Mononuclear cell (primary cell): ENCODE data around the gene MAP1B. TPM values are rescaled to one million over a fixed set of nuclear protein-coding genes. Genes with fewer than 3 reads are reported as not detected.

Experiments used
- H3K27me3 ChIP-seq: 2 replicates; pipeline ENCODE4 v1.6.0; 2011; ENCODE audit warnings: low read length, control low read depth; ENCODE audit not compliant: insufficient read depth
- H3K4me1 ChIP-seq: 2 replicates; pipeline ENCODE4 v1.5.1; 2011; ENCODE audit warnings: mild to moderate bottlenecking, low read length, control low read depth; ENCODE audit not compliant: insufficient read depth
- H3K4me3 ChIP-seq: 2 replicates; pipeline ENCODE4 v1.5.1; 2011; ENCODE audit warnings: mild to moderate bottlenecking, low read length, moderate library complexity
- H3K9me3 ChIP-seq: 2 replicates; pipeline ENCODE4 v1.5.1; 2011; ENCODE audit warnings: low read depth, mild to moderate bottlenecking, control low read depth, low read length
- total RNA-seq: library from RNA; depleted of rRNA; stranded (reverse); fragments of >200 nt; gene quantifications from one replicate; pipeline ENCODE4 v1.2.3, GENCODE V29; 2012

MAP1B gene
- total RNA-seq: 0.10 TPM

DNA sequence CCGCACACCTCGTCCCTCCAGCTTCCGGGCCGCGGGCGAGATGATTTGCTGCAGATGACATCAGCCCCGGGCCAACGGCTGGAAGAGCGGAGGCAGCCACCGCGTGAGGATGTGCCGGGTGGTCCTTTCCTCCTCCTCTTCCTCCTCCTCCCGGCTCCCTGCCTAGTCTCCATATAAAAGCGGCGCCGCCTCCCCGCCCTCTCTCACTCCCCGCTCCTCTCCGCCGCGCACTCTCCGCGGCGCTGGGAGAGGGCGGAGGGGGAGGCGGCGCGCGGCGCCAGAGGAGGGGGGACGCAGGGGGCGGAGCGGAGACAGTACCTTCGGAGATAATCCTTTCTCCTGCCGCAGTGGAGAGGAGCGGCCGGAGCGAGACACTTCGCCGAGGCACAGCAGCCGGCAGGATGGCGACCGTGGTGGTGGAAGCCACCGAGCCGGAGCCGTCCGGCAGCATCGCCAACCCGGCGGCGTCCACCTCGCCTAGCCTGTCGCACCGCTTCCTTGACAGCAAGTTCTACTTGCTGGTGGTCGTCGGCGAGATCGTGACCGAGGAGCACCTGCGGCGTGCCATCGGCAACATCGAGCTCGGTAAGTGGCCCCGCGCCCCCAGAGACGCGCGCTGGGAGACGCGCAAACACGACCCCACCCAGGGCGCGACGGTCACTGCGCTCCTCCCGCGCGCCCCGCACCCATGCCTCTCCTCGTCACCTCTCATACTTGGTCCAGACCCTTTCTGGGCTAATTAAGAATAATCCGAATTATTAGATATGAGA lies at the start of gene MAP1B:
MAP1B (plus strand) TSS at position 345 of the 770 bp plus-strand sequence; CDS start at position 402, 57 bp downstream.
- no peaks in the 10 kb centered on the region for H3K4me1 ChIP-seq

DNA sequence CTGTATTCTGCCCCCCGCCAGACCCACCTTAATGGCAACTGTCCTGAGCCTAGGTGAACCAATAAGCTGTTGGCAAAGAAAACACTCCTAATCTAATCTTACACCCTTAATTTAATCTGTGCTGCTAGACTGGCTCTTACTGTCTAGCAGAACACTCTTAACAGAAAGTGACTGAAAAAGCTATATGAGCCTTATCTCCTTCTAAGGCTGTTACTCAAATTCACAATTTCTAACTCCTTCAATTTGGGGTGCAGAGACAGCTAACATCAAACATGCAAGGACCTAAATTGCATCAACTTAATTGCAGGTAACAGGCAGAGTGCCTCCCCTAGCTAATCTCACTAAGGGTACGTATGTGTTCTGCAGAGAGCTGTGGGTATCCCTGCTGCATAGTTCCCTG lies 49.5 kb upstream of the MAP1B start:
- Histone ChIP-seq H3K4me1 (no peaks in the 10 kb centered on the region), H3K27me3 (no peaks in the 10 kb centered on the region), H3K4me3 (no peak overlapping the region), H3K9me3 (no peaks in the 10 kb centered on the region)

More for the DNA sequence above, at the start of gene MAP1B:
- Histone ChIP-seq H3K9me3 (no peaks in the 10 kb centered on the region), H3K4me3 (no peak within 1 kb of the TSS), H3K27me3 (peaks cover 78% of the 10 kb centered on the region)

DNA sequence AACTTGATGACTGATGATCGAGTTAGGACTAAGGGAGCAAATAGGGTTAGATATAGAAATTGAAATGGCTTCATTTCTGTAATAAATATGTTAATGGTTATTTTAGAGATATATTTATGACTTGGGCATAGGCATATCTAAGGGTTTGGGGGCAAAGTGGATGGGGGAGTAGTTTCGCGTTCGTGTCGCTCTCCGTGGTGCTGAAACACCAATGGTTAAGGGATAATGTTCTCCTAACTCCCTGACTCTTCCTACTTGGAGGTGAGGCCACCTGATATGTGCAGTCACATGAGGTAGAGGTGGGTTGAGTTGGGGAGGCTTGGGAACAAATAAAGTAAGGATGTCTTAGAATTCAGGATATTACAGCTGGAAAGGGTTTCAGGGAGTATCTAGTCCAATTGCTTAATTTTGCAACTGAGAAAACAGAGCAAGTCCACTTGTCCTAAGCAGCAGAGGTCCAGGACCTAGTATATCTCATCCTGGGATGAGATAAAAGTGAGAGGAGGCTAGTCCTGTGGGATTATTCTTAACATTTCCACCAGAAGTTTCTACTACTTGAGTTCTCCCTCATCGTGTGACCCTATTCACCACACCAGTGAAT lies 44.0 kb upstream of the MAP1B start:
- Histone ChIP-seq H3K4me1 (no peaks in the 10 kb centered on the region), H3K9me3 (no peaks in the 10 kb centered on the region), H3K4me3 (no peak overlapping the region), H3K27me3 (no peaks in the 10 kb centered on the region)

DNA sequence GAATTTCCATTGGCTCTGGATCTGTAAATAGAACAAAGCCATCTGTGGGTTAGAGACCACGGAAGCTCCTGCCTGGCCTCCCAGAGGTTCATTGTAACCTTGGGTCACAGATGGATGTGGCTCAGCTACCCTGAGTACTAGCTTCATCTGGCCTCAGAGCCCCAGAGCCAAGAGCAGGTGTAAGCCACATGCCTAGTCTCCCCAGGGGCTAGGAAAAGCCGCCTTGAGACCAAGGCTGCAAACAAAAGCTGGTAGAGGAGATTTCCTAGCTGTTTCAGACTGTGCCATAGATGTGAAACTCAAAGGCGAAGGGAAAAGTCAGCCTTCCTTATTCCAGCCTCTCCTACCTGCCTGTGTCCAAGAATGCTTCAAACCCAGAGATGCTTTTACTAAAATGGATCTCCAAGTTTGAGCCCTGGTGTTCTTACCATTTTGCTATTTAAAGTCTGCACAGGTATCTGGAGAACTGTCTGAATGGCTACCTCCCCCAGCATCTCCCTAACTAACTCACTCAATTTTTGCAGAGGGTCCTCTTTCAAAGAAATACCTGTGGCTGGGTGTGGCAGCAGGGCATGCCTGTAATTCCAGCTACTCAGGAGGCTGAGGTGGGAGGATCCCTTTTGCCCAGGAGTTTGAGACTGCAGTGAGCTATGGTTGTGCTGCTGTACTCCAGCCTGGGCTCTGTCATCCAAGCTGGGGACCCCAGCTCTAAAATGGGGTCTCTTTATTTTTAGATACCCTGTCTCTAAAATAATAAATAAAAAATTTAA lies 42.3 kb upstream of the MAP1B start:
- no peaks in the 10 kb centered on the region for H3K27me3 ChIP-seq
- no peaks in the 10 kb centered on the region for H3K9me3 ChIP-seq
- no peaks in the 10 kb centered on the region for H3K4me1 ChIP-seq
- H3K4me3 ChIP-seq: no peak overlapping the region

DNA sequence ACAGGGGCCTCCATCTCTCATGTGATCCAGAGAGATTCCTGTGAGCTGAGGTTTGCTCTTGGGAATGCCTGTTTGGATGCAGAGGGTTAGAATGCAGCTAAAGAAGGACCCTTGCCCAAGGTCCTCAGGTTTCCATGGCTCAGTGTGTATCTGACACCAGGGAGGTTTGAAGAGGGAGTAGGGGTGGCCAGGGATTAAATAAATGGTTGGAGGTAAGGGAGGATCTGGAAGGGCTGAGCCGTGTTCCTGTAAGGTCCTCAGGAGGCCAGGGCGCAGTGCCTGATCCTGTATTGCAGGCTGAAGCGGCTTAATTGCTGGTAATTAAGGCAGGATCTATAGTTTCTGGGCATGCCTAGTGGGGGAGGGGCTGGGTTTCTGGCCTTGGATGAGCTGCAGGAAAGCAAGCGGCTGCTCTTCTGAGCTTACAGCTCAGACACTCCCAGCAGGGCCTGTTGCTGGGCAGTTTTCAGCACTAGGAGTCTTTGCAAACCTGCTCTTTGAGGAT lies 41.5 kb upstream of the MAP1B start:
- no peaks in the 10 kb centered on the region for H3K9me3 ChIP-seq
- H3K4me1 ChIP-seq: no peaks in the 10 kb centered on the region
- no peaks in the 10 kb centered on the region for H3K27me3 ChIP-seq
- no peak overlapping the region for H3K4me3 ChIP-seq

DNA sequence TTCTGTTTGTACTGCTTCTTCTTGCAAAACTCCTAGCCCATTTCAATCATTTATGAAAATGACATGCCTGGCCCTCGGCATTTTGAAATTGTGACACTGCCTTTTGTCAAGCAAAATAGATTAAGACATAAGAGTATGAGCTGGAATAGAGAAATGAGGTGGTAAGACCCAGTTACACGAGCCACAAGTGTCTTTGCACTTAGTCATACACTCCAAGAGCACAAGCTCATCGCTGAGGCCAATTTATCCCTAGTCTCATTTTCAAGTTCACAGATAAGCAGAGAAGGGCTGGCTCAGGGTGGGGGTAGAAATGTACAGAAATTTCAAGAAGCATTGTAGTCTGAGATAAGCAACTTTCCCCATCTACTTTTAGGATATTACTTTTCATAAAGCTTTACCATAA lies 40.6 kb upstream of the MAP1B start:
- Histone ChIP-seq H3K4me3 (no peak overlapping the region), H3K27me3 (no peaks in the 10 kb centered on the region), H3K9me3 (no peaks in the 10 kb centered on the region), H3K4me1 (no peaks in the 10 kb centered on the region)

DNA sequence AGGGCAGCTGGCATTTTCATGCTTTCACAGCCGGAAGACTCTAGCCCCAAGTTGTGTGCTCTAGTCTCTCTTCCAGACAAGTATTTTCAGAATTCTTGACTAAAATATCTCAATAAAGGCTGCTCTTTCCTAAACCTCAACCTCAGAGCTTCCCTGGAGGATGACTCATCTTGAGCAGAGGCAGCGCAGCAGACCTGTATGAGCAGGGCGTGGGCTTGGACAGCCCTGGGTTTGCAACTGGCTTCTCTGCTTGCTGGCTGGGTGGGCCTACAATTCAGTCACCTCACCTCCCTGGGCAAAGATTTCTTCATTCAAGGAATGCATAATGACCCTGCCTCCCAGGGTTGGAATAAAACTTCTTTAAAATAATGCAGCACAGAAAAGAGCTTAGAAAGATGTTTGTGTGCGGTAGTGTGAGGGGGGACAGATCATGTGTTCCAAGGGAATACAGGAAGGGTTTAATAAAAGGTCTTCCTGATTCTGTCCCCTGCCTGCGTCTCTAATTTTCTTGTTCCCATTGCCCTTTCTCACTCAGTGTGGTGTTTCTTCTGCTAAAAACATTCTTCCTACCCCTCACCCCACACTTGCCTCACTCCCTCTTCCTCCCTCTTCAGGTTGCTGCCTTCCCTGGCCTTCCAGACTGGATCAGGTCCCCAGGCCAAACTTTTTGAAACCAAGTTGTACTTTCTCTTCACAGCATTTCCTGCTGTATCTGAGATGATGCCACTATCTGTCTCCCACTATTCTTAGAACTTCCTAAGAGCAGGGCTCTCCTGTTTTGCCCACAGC lies 39.4 kb upstream of the MAP1B start:
- Histone ChIP-seq H3K27me3 (no peaks in the 10 kb centered on the region), H3K4me1 (no peaks in the 10 kb centered on the region), H3K9me3 (no peaks in the 10 kb centered on the region), H3K4me3 (no peak overlapping the region)

DNA sequence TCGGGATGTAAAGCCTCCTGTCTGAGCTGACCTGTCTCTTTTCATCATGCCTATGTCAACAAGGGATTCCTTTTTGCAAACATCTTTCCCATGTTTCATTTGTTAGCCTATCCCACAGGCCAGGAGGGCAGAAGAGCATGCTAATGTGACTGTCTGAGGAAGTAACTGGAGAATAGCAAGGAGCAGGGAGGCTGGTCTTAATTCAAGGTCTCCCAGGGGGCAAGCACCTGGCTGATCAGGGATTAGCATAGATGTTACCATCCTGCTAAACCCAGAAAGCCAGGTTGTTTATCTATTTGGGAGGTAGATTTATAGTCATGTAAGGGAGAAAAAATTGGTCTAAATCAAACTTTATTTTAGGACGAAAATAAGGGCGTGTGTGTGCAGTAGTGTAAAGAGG lies 36.7 kb upstream of the MAP1B start:
- H3K4me1 ChIP-seq: no peaks in the 10 kb centered on the region
- no peaks in the 10 kb centered on the region for H3K9me3 ChIP-seq
- H3K27me3 ChIP-seq: no peaks in the 10 kb centered on the region
- H3K4me3 ChIP-seq: no peak overlapping the region

DNA sequence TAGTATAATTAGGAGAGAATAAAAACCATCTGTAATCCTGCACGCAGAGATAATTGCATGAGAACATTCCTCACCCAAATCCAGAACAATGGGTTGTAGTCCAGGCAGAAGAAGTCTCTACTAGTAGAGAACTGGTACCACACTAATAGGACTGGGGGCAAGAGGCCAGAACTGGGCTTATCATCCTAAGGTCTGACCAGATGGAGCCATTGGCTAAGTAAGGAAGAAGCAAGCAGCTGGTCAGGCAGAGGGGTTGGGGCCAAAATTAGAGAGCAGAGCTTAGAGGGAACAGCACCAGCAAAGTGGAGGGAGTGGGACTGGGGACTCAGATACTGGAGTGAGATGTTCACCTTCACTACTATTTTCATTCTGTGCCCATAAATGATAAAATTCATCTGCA lies 35.4 kb upstream of the MAP1B start:
- Histone ChIP-seq H3K9me3 (no peaks in the 10 kb centered on the region), H3K27me3 (no peaks in the 10 kb centered on the region), H3K4me3 (no peak overlapping the region), H3K4me1 (no peaks in the 10 kb centered on the region)

DNA sequence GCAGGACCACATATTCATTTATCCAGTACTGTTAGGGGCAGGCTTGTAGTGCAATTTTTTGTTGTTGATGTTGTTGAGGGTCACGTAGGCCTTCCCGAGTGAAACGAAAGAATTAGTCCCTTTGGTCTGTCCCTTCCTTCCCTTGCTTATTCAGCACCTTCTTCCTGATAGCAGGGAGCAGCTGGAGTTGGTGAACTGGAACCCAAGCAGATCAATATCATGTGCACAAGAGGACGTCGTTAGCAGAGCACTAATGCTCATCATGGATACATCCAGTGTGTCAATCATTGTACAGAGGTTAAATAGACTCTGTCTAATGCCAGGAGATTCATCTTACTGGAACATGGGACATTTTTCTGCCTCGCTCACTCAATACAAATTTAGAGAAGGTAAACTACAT lies 33.0 kb upstream of the MAP1B start:
- H3K27me3 ChIP-seq: peaks cover 3% of the 10 kb centered on the region
- no peak overlapping the region for H3K4me3 ChIP-seq
- no peaks in the 10 kb centered on the region for H3K9me3 ChIP-seq
- no peaks in the 10 kb centered on the region for H3K4me1 ChIP-seq

DNA sequence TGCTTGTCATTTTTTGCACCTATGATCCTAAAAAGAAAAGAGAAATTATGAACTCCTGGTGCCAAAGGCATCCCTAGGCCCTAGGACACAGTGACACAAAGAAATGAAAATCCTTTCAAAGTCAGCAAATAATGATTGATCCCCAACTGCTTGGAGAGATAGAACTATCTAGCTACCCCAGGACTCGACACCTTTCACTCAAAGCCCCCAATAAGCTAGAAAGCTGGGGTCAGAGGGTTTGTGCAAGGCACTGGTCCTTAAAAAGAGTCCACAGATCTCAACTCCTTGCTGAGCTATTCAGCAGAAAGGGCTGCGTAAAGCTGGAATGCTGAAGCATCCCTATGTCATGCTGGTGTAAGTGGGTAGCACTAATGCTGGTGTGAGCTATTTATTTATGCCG lies 31.8 kb upstream of the MAP1B start:
- Histone ChIP-seq H3K27me3 (peaks cover 3% of the 10 kb centered on the region), H3K4me1 (no peaks in the 10 kb centered on the region), H3K4me3 (no peak overlapping the region), H3K9me3 (no peaks in the 10 kb centered on the region)

DNA sequence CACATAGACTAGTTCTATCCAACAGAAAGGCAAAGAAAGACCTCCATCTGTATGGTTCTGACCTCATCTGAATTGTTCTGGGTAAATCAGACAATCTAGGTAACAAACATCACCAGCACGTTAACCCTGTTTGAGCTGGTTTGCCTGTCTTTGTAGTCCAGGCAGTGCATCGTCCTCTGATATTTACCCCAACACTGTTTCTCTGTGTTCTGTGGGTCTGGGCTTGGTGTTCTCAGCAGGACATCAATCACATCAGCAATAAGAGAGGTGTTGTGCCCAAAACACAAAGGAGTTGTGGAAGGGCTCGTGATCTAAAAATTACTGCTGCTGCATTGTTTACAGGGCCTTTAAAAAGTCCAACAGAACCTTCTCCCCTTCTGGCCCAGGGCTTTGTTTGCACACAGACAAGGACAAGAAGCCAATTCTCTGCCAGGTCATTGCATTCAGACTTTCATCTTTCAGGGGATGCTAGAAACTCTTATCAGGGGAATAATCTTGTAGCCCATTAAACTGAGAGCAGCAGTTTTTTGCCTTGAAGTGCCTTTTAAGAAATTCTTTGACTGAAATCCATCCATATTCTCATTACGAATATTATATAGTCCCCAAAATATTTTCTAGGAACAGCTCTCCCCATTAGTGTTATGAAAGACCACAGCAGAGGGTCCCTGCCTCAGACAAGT lies 30.5 kb upstream of the MAP1B start:
- H3K27me3 ChIP-seq: peaks cover 3% of the 10 kb centered on the region
- no peaks in the 10 kb centered on the region for H3K4me1 ChIP-seq
- no peak overlapping the region for H3K4me3 ChIP-seq
- no peaks in the 10 kb centered on the region for H3K9me3 ChIP-seq

DNA sequence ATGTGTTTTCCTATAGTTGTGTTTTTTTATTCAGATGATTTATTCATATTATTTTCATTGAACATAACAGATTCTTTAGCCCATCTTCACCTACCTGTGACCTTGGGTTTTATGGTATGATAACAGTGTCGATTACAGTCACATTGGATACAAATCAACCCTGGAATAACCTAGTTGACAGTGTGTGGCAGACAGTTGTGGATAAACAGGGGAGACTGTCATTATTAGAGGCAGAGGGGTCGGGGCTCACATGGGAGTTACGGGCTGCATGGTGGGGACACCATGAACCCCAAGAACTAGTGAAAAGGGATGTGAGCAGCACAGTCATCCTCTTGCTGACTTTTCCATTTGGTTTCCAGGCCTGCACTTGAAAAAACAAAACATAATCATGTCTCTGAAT lies 29.9 kb upstream of the MAP1B start:
- Histone ChIP-seq H3K9me3 (no peaks in the 10 kb centered on the region), H3K4me3 (no peak overlapping the region)

DNA sequence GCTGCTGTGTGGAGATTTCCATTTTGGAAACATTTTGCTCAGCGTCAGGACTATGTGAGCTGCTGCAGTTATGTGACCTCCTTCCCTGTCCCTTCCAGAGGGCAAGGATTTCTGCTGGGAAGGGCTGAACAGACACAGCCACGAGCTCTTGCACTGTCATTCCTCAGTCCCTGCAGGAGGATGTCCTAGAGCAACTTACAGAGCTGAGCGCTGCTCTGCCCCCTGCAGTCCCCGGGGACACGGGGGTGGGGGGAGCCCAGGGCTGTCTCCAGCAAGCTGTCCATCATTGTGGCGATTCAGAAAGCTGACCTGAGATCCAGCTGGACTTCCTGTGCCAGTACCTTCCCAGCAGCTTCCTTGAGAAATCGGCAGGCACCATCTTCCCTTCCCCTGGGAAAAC lies 28.0 kb upstream of the MAP1B start:
- no peaks in the 10 kb centered on the region for H3K9me3 ChIP-seq
- peaks cover 7% of the 10 kb centered on the region for H3K27me3 ChIP-seq
- no peak overlapping the region for H3K4me3 ChIP-seq
- no peaks in the 10 kb centered on the region for H3K4me1 ChIP-seq

More for the DNA sequence above, 29.9 kb upstream of the MAP1B start:
- Histone ChIP-seq H3K4me1 (no peaks in the 10 kb centered on the region), H3K27me3 (peaks cover 3% of the 10 kb centered on the region)
